MV-4-11 (cell line): ENCODE data around the gene PLCG2.
"Not testable (repeated sequence)": the region's sequence is repeated elsewhere in the genome, so short reads cannot be mapped to it uniquely, and the experiment has no call there.

Experiments
- DNase-seq: peaks from one replicate; lab custom pipeline; 2025; lab: John Stamatoyannopoulos, UW

Gene PLCG2

GRCh38 chr16:81912395-81912794, 133.3 kb downstream of the PLCG2 start:
- DNase-seq = no peak

- no peak for DNase-seq
Observed at GRCh38 chr16:81913222-81913621, 134.1 kb downstream of the PLCG2 start.

DNA sequence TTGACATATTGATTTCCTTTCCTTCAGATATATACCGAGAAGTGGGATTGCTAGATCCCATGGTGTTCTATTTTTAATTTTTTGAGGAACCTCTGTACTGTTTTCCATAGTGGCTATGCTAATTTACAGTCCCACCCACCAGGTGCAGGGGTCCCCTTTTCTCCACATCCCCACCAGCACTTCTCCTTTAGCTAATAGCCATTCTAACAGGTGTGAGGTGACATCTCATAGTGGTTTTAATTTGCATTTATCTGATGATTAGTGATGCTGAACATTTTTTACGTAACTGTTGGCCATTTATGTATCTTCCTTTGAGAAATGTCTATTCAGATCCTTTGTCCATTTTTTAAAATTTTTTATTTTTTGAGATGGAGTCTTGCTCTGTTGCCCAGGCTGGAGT, 138.3 kb downstream of the PLCG2 start:
- DNase-seq = no peak

- DNase-seq = no peak
Observed at GRCh38 chr16:81918927-81919326, 139.8 kb downstream of the PLCG2 start.

- DNase-seq = no peak
Observed at GRCh38 chr16:81920498-81920897, 141.4 kb downstream of the PLCG2 start.

- DNase-seq = no peak
Observed at GRCh38 chr16:81921085-81921814, 142.2 kb downstream of the PLCG2 start.

DNA sequence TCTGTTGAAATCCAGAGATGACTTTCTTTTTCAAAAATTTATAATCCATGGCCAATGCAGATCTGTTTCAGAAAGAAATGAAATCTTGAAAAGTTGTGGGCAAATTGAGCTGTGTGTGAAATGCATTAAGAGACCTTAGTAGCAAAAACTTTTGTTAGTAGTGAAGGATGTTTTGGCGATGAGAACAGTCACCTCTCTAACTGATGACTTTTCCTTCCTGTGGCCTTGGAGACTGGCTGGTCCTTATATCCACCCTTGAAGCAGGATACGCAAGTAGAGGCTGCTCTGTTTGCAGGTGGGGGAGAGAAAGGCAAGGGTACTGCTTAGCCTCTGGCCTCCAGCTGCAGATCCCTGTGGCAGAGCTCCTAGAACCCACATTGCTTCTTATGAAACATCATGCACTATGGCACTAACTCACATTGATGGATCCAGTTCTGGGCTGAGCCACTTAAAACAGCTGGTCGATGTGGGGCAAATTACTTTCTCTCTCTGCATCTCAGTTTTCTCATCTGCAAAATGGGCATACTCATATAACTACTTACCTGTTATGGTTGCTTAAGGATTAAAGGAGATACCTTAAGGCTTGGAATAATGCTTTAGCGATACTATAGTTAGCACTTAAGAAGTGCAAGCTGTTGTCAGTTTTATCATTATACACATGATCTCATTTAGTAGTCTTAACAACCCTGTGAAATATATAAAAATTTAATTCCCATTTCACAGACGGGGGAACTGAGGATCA, 142.9 kb downstream of the PLCG2 start:
- no peak for DNase-seq

DNA sequence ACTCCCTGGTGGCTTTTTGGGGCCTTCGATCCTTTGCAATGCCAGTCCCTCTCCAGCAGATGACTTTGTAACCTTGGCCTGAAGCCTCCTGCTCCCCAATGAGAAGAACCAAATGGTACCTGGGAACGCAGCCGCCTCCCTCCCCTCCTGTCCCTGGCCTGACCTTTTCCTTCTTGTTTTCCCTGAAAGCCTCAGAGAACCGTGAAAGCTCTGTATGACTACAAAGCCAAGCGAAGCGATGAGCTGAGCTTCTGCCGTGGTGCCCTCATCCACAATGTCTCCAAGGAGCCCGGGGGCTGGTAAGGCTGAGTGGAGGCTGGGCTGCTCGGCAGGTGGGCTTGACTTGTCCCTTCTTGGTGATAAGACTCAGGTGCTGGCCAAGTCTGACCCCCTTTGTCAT, 144.2 kb downstream of the PLCG2 start:
- no peak for DNase-seq

DNA sequence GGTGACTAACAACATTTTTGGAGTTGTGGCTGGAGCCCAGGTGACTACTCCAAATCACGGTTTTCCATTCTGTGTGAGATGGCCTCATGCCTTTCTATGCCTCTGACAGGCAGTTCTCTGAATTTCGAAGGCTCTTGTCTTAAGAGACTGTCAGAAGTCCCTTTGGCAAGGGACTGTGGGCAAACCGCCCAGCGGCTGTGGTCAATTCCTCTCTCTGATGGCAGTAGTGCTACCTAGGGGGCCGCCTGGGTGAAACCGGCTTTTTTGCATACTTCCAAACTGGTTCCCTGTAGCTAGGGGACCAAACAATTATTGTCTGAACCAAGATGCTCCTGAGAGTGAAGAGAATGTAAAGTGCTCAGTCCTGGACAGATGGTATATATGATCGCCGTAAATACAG, 145.9 kb downstream of the PLCG2 start:
- no peak for DNase-seq

GRCh38 chr16:81926036-81926435, 146.9 kb downstream of the PLCG2 start:
- no peak for DNase-seq

GRCh38 chr16:81927561-81928185, 148.6 kb downstream of the PLCG2 start:
- no peak for DNase-seq

- DNase-seq = no peak
Observed at GRCh38 chr16:81928271-81928918, 149.3 kb downstream of the PLCG2 start.

DNA sequence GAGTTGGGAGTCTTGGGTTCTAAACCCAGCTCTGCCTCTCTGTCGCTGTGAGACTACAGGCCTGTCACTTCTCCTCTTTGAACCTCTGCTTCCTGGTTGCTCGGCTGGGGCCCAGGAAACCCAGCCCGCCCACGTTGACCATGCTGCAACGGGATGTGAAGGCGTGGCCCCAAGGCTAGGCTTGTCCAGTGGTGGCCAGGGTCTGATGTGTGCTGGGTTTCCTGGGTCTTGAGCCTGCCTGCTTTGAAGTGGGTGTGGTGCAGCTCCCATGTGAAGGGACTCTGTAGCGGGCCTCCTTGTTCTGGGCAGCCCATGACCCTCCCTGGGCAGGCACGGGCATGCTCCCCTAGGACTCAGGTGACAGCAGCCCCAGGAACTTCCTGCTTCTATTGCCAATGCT, 149.9 kb downstream of the PLCG2 start:
- no peak for DNase-seq

- no peak for DNase-seq
Observed at GRCh38 chr16:81929841-81930240, 150.8 kb downstream of the PLCG2 start.

- no peak for DNase-seq
Observed at GRCh38 chr16:81931927-81932326, 152.8 kb downstream of the PLCG2 start.

DNA sequence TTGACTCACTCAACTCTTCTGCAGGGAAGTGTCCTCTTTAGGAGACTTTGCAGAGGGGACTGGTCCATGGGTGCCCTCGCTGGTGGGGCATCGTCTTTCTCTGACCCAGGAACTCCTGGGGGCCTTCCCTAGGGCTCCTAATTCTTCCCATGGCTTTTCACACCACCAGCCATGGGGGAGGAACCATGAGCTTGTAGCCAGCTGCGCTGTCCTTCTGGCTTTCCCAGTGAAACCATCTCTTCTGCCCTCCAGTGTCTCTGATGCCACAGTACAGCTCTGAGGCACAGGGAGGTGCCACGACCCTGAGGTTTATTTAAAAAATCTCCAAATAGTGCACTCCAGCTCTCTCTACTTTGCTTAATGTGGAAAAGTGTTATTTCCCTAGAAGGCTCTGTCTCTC, 153.6 kb downstream of the PLCG2 start:
- no peak for DNase-seq

GRCh38 chr16:81933361-81933760, 154.3 kb downstream of the PLCG2 start:
- DNase-seq = no peak

GRCh38 chr16:81934711-81935110, 155.6 kb downstream of the PLCG2 start:
- DNase-seq = not testable (repeated sequence)

- DNase-seq = no peak
Observed at GRCh38 chr16:81936209-81937000, 157.3 kb downstream of the PLCG2 start.

DNA sequence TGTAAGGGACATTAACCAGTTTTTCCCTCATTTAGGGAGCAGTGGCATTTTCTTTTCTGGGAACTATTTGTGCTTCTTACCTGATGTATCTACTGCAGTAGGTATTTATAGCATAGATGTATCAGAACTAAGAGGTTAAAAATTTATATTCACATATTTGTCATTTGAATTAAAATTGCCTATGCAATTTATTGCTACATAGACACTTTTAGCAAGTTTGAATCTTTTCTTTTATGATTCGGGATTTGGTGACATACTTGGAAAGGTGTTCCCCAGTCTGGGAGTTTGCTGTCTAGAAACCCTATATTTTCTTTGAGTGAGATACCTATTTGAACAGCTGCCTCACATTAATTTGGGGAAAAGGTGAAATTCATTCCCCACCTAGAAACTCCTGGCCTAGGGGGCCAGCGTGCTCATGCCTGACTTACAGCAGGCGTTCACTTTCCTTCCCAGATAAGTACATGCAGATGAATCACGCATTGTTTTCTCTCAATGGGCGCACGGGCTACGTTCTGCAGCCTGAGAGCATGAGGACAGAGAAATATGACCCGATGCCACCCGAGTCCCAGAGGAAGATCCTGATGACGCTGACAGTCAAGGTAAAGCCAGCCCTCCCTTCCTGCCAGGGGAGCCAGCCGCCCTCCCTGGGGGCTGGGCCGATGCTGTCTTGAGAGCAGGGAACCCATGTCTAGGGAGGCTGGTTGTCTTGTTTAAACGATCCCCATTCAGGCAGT, 158.4 kb downstream of the PLCG2 start:
- no peak for DNase-seq
